Tibial nerve (tissue), 4 donors: ENCODE measurements around the gene ADAM30. TPM values are rescaled to one million over a fixed set of nuclear protein-coding genes. Genes with fewer than 3 reads are reported as not detected.

Experiments used
- DNase-seq, 2 donors: peaks; one replicate each; pipeline ENCODE4 v3.0.0-alpha.2; 2019; ENCODE audit warnings: low spot score in 2 of 2
- H3K27ac ChIP-seq, 4 donors: fragments of 200-600 bp; sonication (generic) in 3 of 4; one replicate each; pipeline ENCODE4 v1.5.1; 2017 to 2019; ENCODE audit warnings: mild to moderate bottlenecking in 1 of 4
- H3K27me3 ChIP-seq, 2 donors: fragments of 200-600 bp; sonication (generic) in 1 of 2; one replicate each; pipeline versions ENCODE4 v1.5.1 to v1.6.0; 2017 to 2019
- H3K36me3 ChIP-seq, 3 donors: fragments of 200-600 bp; sonication (generic); one replicate each; pipeline ENCODE4 v1.5.1; 2018 to 2019
- H3K4me1 ChIP-seq, 4 donors: fragments of 200-600 bp; sonication (generic) in 3 of 4; one replicate each; pipeline ENCODE4 v1.5.1; 2017 to 2019
- H3K4me3 ChIP-seq, 4 donors: fragments of 200-600 bp; sonication (generic) in 3 of 4; one replicate each; pipeline ENCODE4 v1.5.1; 2017 to 2019; ENCODE audit warnings: mild to moderate bottlenecking in 1 of 4, moderate library complexity in 1 of 4
- H3K9me3 ChIP-seq, 4 donors: fragments of 200-600 bp; sonication (generic) in 3 of 4; one replicate each; pipeline ENCODE4 v1.5.1; 2017 to 2019
- CTCF ChIP-seq, 5 experiments: fragments of 200-600 bp in 3 of 5; fragments of 450-650 bp in 2 of 5; sonication (generic) in 3 of 5; IDR thresholded peaks; one replicate each; pipeline ENCODE4 v1.5.1; 2016 to 2019; ENCODE audit warnings: antibody characterized with exemption in 5 of 5, mild to moderate bottlenecking in 3 of 5, moderate library complexity in 2 of 5
- EP300 ChIP-seq, 2 donors: sonication (generic); formaldehyde crosslinking; IDR thresholded peaks; one replicate each; pipeline ENCODE4 v1.6.1; 2017; ENCODE audit warnings: antibody characterized with exemption in 2 of 2, mild to moderate bottlenecking in 1 of 2
- POLR2A ChIP-seq, 2 donors: fragments of 450-650 bp; IDR thresholded peaks; one replicate each; pipeline ENCODE4 v1.6.1; 2017; ENCODE audit warnings: antibody characterized with exemption in 2 of 2, mild to moderate bottlenecking in 2 of 2, moderate library complexity in 2 of 2
- WGBS, 2 donors: methylation state at CpG; one replicate each; pipeline ENCODE4 v1.1.5; 2018; 5-methylcytosine and 5-hydroxymethylcytosine counted together
- total RNA-seq, 4 donors: library from RNA; depleted of rRNA; stranded (reverse); fragments of >200 nt; gene quantifications; one replicate each; pipeline ENCODE4 v1.1.0, GENCODE V29; 2016

Gene ADAM30
- total RNA-seq, 4 donors from 2014 or later, result not detected

GRCh38 chr1:119902775-119903442 is 6.6 kb upstream of the ADAM30 start:
- no peaks in the 10 kb centered on the region for H3K4me1 ChIP-seq
- H3K36me3 ChIP-seq, result no peaks in the 10 kb centered on the region
- H3K9me3 ChIP-seq, result peaks cover 0 to 9% (median 0%) of the 10 kb centered on the region in 4 donors
- H3K4me3 ChIP-seq, result no peak overlapping the region
- TF ChIP-seq CTCF (IDR thresholded peaks at IDR 0.05) (no peak), EP300 (IDR thresholded peaks at IDR 0.05) (no peak), POLR2A (IDR thresholded peaks at IDR 0.05) (no peak)
- H3K27me3 ChIP-seq, result no peaks in the 10 kb centered on the region
- WGBS, 2 donors, result 87 to 100% methylated on average over 4 of the region's 4 CpGs
- no peak overlapping the region for H3K27ac ChIP-seq
- DNase-seq, result no peak

- Histone ChIP-seq H3K27ac (no peak overlapping the region), H3K36me3 (no peaks in the 10 kb centered on the region), H3K4me3 (no peak overlapping the region), H3K27me3 (peaks cover 0 to 8% of the 10 kb centered on the region in 2 donors), H3K9me3 (no peaks in the 10 kb centered on the region), H3K4me1 (no peaks in the 10 kb centered on the region)
- TF ChIP-seq CTCF (IDR thresholded peaks at IDR 0.05) (no peak), POLR2A (IDR thresholded peaks at IDR 0.05) (no peak), EP300 (IDR thresholded peaks at IDR 0.05) (no peak)
- no peak for DNase-seq
- 67 to 72% methylated on average over 3 of the region's 3 CpGs for WGBS, 2 donors
Measured at GRCh38 chr1:119898981-119899720, 2.8 kb upstream of the ADAM30 start.

- Histone ChIP-seq H3K27ac (no peak overlapping the region), H3K9me3 (no peaks in the 10 kb centered on the region), H3K4me3 (no peak overlapping the region), H3K27me3 (peaks cover 0 to 8% of the 10 kb centered on the region in 2 donors), H3K36me3 (no peaks in the 10 kb centered on the region), H3K4me1 (no peaks in the 10 kb centered on the region)
- DNase-seq, result no peak
- WGBS, 2 donors, result 57 to 73% methylated on average over 2 of the region's 2 CpGs
- TF ChIP-seq CTCF (IDR thresholded peaks at IDR 0.05) (no peak), POLR2A (IDR thresholded peaks at IDR 0.05) (no peak), EP300 (IDR thresholded peaks at IDR 0.05) (no peak)
Measured at GRCh38 chr1:119898530-119898929, 2.2 kb upstream of the ADAM30 start.

GRCh38 chr1:119895102-119895501 is 1.2 kb downstream of the ADAM30 start:
- Histone ChIP-seq H3K9me3 (no peaks in the 10 kb centered on the region), H3K27me3 (peaks cover 0 to 8% of the 10 kb centered on the region in 2 donors), H3K4me1 (no peaks in the 10 kb centered on the region), H3K4me3 (no peak overlapping the region), H3K27ac (no peak overlapping the region), H3K36me3 (peaks cover 0 to 4% (median 0%) of the 10 kb centered on the region in 3 donors)
- TF ChIP-seq CTCF (IDR thresholded peaks at IDR 0.05) (no peak), POLR2A (IDR thresholded peaks at IDR 0.05) (no peak), EP300 (IDR thresholded peaks at IDR 0.05) (no peak)
- no peak for DNase-seq
- WGBS, 2 donors, result 89 to 93% methylated on average over 4 of the region's 4 CpGs
